Stomach smooth muscle (tissue), 2 donors: ENCODE results near the gene APLP1.

Source experiments
- H3K27ac ChIP-seq: one replicate; pipeline ENCODE4 v1.7.0; 2013; ENCODE audit warnings: mild to moderate bottlenecking, low read length, inconsistent platforms
- H3K27me3 ChIP-seq, 2 donors: one replicate each; pipeline ENCODE4 v1.7.0; 2013; ENCODE audit warnings: low read length in 2 of 2; ENCODE audit not compliant: insufficient read depth in 2 of 2, control insufficient read depth in 1 of 2
- H3K36me3 ChIP-seq, 2 donors: one replicate each; pipeline ENCODE4 v1.7.0; 2013; ENCODE audit warnings: low read length in 2 of 2; ENCODE audit not compliant: control insufficient read depth in 2 of 2, insufficient read depth in 2 of 2
- H3K4me1 ChIP-seq: one replicate; pipeline ENCODE4 v1.7.0; 2013; ENCODE audit warnings: low read length; ENCODE audit not compliant: control insufficient read depth, insufficient read depth
- H3K4me3 ChIP-seq, 2 donors: one replicate each; pipeline ENCODE4 v1.7.0; 2013; ENCODE audit warnings: low read length in 2 of 2
- H3K9ac ChIP-seq, 2 donors: one replicate each; pipeline ENCODE4 v1.7.0; 2013; ENCODE audit warnings: low read length in 2 of 2, mild to moderate bottlenecking in 1 of 2
- H3K9me3 ChIP-seq, 2 donors: one replicate each; pipeline ENCODE4 v1.7.0; 2013; ENCODE audit warnings: low read length in 2 of 2; ENCODE audit not compliant: control insufficient read depth in 2 of 2
- donor health status: healthy.
- donor health status: Pancreatic carcinoma.

Gene APLP1

DNA sequence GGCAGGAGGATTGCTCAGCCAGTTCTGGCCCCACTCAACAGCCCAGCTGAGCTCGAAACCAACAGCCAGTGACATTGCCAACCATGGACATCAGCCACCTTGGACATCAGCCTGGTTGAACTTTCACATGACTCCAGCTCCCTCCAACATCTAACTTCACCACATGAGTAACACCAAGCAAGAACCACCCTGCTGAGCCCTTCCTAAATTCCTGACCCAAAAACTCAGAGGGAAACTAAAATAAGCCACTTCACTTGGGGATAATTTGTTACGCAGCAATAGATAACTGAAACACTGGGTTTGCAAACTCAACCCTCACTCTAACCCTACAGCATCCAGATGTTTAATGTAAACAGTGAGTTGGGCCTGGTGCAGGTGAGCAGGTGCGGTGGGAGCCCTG is 57.1 kb downstream of the APLP1 start:
- Histone ChIP-seq H3K9me3 (no peaks in the 10 kb centered on the region), H3K9ac (no peak overlapping the region), H3K4me3 (no peak overlapping the region), H3K36me3 (no peaks in the 10 kb centered on the region), H3K27me3 (peaks cover 0 to 7% of the 10 kb centered on the region in 2 donors), H3K27ac (no peak overlapping the region), H3K4me1 (no peaks in the 10 kb centered on the region)

DNA sequence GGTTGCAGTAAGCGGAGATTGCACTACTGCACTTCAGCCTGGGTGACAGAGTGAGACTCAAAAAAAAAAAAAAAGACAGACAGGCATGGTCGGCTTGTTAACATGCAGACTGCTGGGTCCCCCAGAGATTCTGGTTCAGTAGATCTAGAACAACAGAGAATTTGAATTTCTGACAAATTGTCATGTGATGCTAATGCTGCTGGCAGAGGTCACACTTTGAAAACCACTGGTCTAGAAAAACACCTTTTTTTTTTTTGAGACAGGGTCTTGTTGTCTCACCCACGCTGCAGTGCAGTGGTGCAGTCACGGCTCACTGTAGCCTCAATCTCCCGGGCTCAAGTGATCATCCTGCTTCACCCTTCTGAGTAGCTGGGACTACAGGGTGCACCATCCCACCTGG is 60.1 kb downstream of the APLP1 start:
- no peaks in the 10 kb centered on the region for H3K36me3 ChIP-seq
- H3K9me3 ChIP-seq = no peaks in the 10 kb centered on the region
- peaks cover 10% of the 10 kb centered on the region for H3K4me1 ChIP-seq
- H3K9ac ChIP-seq = no peak overlapping the region
- H3K27ac ChIP-seq = no peak overlapping the region
- no peak overlapping the region for H3K4me3 ChIP-seq
- H3K27me3 ChIP-seq = peaks cover 0 to 7% of the 10 kb centered on the region in 2 donors
